T-cell (primary cell): ENCODE data around the gene NRAP. TPM values are rescaled to one million over a fixed set of nuclear protein-coding genes. Genes with fewer than 3 reads are reported as not detected.

Experiments
- ATAC-seq, 4 experiments: fragments of 200-7000 bp in 3 of 4; fragments of 150-1000 bp in 1 of 4; cut with Tn5 transposase; replicated peaks in 1 of 4; 1 replicate in 3 of 4; 2 replicates in 1 of 4; pipeline ENCODE4 v1.10.0; 2021; ENCODE audit warnings: moderate library complexity in 3 of 4, mild to moderate bottlenecking in 2 of 4, moderate number of reproducible peaks in 1 of 4
- CTCF ChIA-PET, 2 donors: fragments of 300-600 bp; sonication (Branson Sonifier 250); formaldehyde crosslinking; loops; one replicate each; lab custom pipeline; 2022; ENCODE audit warnings: antibody characterized with exemption in 2 of 2; lab: Charles Lee
- POLR2A ChIA-PET, 2 donors: fragments of 300-600 bp; sonication (Branson Sonifier 250); formaldehyde crosslinking; loops; one replicate each; lab custom pipeline; 2022; ENCODE audit warnings: antibody characterized with exemption in 2 of 2; lab: Charles Lee
- DNase-seq, 35 experiments: peaks; one replicate each; pipeline versions ENCODE4 v3.0.0 to v3.0.0-alpha.2; 2013 to 2023
- H3K27ac ChIP-seq: one replicate; pipeline ENCODE4 v1.5.1; 2013; ENCODE audit warnings: low read length
- H3K27me3 ChIP-seq, 2 experiments: replicated peaks in 1 of 2; 1 replicate in 1 of 2; 2 replicates in 1 of 2; pipeline versions ENCODE4 v1.6.1 to v1.7.0; 2013; ENCODE audit warnings: low read length in 1 of 2, mixed read lengths in 1 of 2; ENCODE audit not compliant: control insufficient read depth in 2 of 2, insufficient read depth in 2 of 2; ENCODE audit errors: extremely low read depth in 1 of 2
- H3K36me3 ChIP-seq, 2 donors: 1 replicate in 1 of 2; 2 replicates in 1 of 2; pipeline versions ENCODE4 v1.6.1 to v1.7.0; 2013; ENCODE audit warnings: low read length in 1 of 2; ENCODE audit not compliant: control insufficient read depth in 2 of 2, insufficient read depth in 1 of 2; ENCODE audit errors: extremely low read depth in 1 of 2
- H3K4me1 ChIP-seq, 2 experiments: 1 replicate in 1 of 2; 2 replicates in 1 of 2; pipeline versions ENCODE4 v1.6.1 to v1.7.0; 2013; ENCODE audit warnings: low read length in 2 of 2, mixed read lengths in 1 of 2; ENCODE audit not compliant: insufficient read depth in 2 of 2, control insufficient read depth in 1 of 2; ENCODE audit errors: extremely low read depth in 1 of 2
- H3K4me3 ChIP-seq, 2 donors: 1 replicate in 1 of 2; 2 replicates in 1 of 2; pipeline versions ENCODE4 v1.5.1 to v1.7.0; 2013; ENCODE audit warnings: mild to moderate bottlenecking in 2 of 2, low read length in 1 of 2, moderate library complexity in 1 of 2; ENCODE audit not compliant: control insufficient read depth in 1 of 2; ENCODE audit errors: extremely low read depth in 1 of 2
- H3K9me3 ChIP-seq: 2 replicates; pipeline ENCODE4 v1.7.0; 2013
- H3K27ac Mint-ChIP-seq, 2 donors: one replicate each; pipeline ENCODE4 v1.8.0; 2020 to 2021; ENCODE audit warnings: mild to moderate bottlenecking in 2 of 2, mixed read lengths in 2 of 2
- H3K27me3 Mint-ChIP-seq, 2 donors: one replicate each; pipeline ENCODE4 v1.8.0; 2021 to 2022; ENCODE audit warnings: mixed read lengths in 2 of 2
- H3K36me3 Mint-ChIP-seq: one replicate; pipeline ENCODE4 v1.8.0; 2021; ENCODE audit warnings: mixed read lengths
- H3K4me1 Mint-ChIP-seq, 3 donors: one replicate each; pipeline ENCODE4 v1.8.0; 2020 to 2022; ENCODE audit warnings: mixed read lengths in 3 of 3, mild to moderate bottlenecking in 1 of 3
- H3K4me3 Mint-ChIP-seq, 3 donors: one replicate each; pipeline ENCODE4 v1.8.0; 2020 to 2022; ENCODE audit warnings: mild to moderate bottlenecking in 3 of 3, mixed read lengths in 3 of 3, moderate library complexity in 3 of 3
- H3K9me3 Mint-ChIP-seq, 3 donors: one replicate each; pipeline ENCODE4 v1.8.0; 2020 to 2022; ENCODE audit warnings: mixed read lengths in 3 of 3
- WGBS: methylation state at CpG from one replicate; pipeline ENCODE4 v1.1.5; 2013; ENCODE audit warnings: missing lambda C conversion rate; ENCODE audit not compliant: insufficient coverage; 5-methylcytosine and 5-hydroxymethylcytosine counted together
- total RNA-seq, 35 experiments: library from RNA in 6 of 35; stranded (reverse) in 6 of 35; fragments of 120-200 nt in 1 of 35; gene quantifications; one replicate each; pipeline versions ENCODE4 v1.2.1 to v1.2.4 and lab custom pipeline; 2013 to 2026

The NRAP gene
- total RNA-seq, 5 donors from 2014 or later (not counting 1 experiment from before 2014, with no cell fraction given) = not detected

DNA sequence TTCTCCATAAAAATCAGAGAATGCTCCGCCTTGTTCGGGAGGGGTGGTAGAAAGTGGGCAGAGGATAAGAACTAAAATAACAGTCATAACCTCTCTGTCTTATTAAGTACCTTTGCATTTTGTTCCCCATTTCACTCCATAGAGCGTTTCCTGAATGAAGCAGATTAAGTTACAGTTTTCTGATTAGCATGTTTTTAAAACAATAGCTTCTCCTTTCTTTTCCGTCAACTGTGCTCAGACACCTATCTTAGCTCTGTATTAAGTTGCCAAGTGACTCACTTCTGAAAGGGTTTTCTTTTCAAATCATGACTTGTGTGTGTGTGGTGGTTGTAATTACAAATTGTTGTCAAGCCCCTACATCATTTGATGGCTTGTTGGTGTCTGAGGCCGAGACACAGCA lies 109.6 kb downstream of the NRAP start:
- Histone ChIP-seq H3K4me3 (no peak overlapping the region), H3K27ac (no peak overlapping the region), H3K9me3 (no peaks in the 10 kb centered on the region), H3K27me3 (peaks cover 0 to 19% of the 10 kb centered on the region in 2 experiments), H3K36me3 (no peaks in the 10 kb centered on the region), H3K4me1 (peaks cover 0 to 2% of the 10 kb centered on the region in 2 experiments)
- Mint-ChIP-seq H3K4me3 (no peak overlapping the region), H3K4me1 (peaks cover 0 to 7% (median 4%) of the 10 kb centered on the region in 3 donors), H3K27ac (no peak overlapping the region), H3K36me3 (no peaks in the 10 kb centered on the region), H3K9me3 (no peaks in the 10 kb centered on the region), H3K27me3 (peaks cover 15 to 33% of the 10 kb centered on the region in 2 donors)
- POLR2A ChIA-PET = no interaction called here
- WGBS = 100% methylated on average over 1 of the region's 5 CpGs
- ATAC-seq = no peak
- DNase-seq = no peak
- CTCF ChIA-PET = interaction anchor here in 1 of 2 donors (0.5 kb wide), 1 partner anchor 1081 kb away, joined by 3 read pairs; no protein-coding TSS in a partner anchor

DNA sequence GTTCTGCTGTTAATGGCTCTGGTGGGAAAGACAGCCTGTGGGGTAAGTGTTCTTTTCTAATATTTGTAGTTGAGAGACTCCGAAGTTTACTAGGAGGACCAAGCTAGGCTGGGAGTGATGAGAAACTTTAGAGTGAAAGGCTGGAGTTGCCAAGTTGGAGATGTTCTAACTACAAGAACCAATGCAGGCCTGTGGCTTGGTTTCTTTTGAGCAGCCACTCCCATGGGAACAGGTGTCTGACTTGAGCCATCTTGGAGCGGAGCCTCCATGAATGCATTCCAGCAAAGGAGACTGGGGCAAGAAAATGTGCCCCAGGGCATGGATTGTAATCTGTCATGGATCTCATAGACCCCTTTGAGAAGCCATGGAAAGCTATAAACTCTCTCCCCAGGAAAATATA lies 110.7 kb downstream of the NRAP start:
- Histone ChIP-seq H3K27ac (no peak overlapping the region), H3K36me3 (no peaks in the 10 kb centered on the region), H3K27me3 (peaks cover 0 to 16% of the 10 kb centered on the region in 2 experiments), H3K4me3 (no peak overlapping the region), H3K9me3 (no peaks in the 10 kb centered on the region), H3K4me1 (peaks cover 0 to 2% of the 10 kb centered on the region in 2 experiments)
- POLR2A ChIA-PET = no interaction called here
- peaks cover 15 to 37% of the 10 kb centered on the region in 2 donors for H3K27me3 Mint-ChIP-seq
- WGBS = 88% methylated on average over 1 of the region's 2 CpGs
- H3K36me3 Mint-ChIP-seq = no peaks in the 10 kb centered on the region
- no peak overlapping the region for H3K4me3 Mint-ChIP-seq
- H3K27ac Mint-ChIP-seq = no peak overlapping the region
- no peak for DNase-seq
- CTCF ChIA-PET = interaction anchor here in 1 of 2 donors (0.8 kb wide), 1 partner anchor 10 kb away, joined by 3 read pairs; no protein-coding TSS in a partner anchor
- no peak for ATAC-seq
- H3K4me1 Mint-ChIP-seq = peaks cover 0 to 7% (median 4%) of the 10 kb centered on the region in 3 donors
- H3K9me3 Mint-ChIP-seq = no peaks in the 10 kb centered on the region

DNA sequence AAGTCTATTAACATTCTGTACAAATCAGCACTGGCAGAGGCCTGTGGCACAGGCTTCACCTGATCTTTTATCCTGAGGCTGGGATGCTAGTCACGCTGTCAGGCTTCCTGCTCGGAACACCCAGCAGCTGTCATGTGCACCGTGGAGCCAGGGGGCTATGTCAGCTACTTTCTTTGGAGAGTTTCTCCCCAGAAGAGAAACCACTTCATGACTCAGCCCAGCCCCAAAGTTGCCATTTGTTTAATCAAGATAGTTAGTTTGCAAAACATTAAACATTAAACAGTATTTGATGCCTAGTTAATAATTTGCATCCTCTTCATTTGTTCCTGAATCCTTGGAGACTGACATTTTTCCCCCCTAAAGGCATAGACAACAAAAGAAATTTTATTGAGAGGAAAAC lies 111.1 kb downstream of the NRAP start, which contains the start of gene HABP2:
TSS of gene HABP2 (plus strand) at position 353 of the 400 bp plus-strand sequence. CDS start 69 bp downstream, outside the sequence.
- ChIA-PET CTCF (interaction anchor here in 1 of 2 donors (0.5 to 0.8 kb wide), 2 partner anchors 10 to 11 kb away, joined by 3 to 7 read pairs; no protein-coding TSS in a partner anchor), POLR2A (no interaction called here)
- Histone ChIP-seq H3K9me3 (no peaks in the 10 kb centered on the region), H3K4me1 (no peaks in the 10 kb centered on the region), H3K36me3 (no peaks in the 10 kb centered on the region), H3K27me3 (peaks cover 0 to 13% of the 10 kb centered on the region in 2 experiments), H3K27ac (no peak within 1 kb of the TSS), H3K4me3 (no peak within 1 kb of the TSS)
- 83% methylated on average over 1 of the region's 3 CpGs for WGBS
- Mint-ChIP-seq H3K36me3 (no peaks in the 10 kb centered on the region), H3K4me3 (no peak within 1 kb of the TSS), H3K27me3 (peaks cover 12 to 33% of the 10 kb centered on the region in 2 donors), H3K27ac (no peak within 1 kb of the TSS), H3K9me3 (no peaks in the 10 kb centered on the region), H3K4me1 (peaks cover 0 to 3% (median under 1%) of the 10 kb centered on the region in 3 donors)
- no peak for DNase-seq
- ATAC-seq = no peak

DNA sequence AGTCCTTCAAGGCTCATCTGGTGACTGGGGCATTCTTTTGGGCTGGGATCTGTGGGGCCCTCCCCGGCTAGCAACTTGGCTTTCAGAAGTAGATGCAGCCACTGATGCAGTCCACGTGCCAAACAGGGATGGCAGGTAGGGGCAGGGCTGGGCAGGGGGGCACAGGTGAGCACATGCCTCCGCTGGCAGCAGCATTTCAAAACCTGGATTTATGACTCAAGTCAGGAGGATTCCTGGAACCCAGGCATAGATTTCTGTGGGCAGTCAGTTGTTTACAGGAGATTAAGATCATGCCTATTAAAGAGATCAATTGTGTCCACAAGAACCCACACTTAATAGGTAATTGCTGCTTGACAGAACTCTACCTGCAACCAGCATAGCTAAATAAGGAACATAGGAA lies 111.8 kb downstream of the NRAP start:
- H3K4me1 Mint-ChIP-seq = no peaks in the 10 kb centered on the region
- WGBS = 94% methylated on average over 3 of the region's 3 CpGs
- CTCF ChIA-PET = interaction anchor here in 1 of 2 donors (0.5 kb wide), 1 partner anchor 10 kb away, joined by 7 read pairs; no protein-coding TSS in a partner anchor
- DNase-seq = no peak
- ATAC-seq = no peak
- H3K4me3 ChIP-seq = no peak overlapping the region
- H3K27me3 Mint-ChIP-seq = peaks cover 7 to 27% of the 10 kb centered on the region in 2 donors
- no peaks in the 10 kb centered on the region for H3K36me3 Mint-ChIP-seq
- no peaks in the 10 kb centered on the region for H3K36me3 ChIP-seq
- H3K4me1 ChIP-seq = no peaks in the 10 kb centered on the region
- no peaks in the 10 kb centered on the region for H3K9me3 Mint-ChIP-seq
- POLR2A ChIA-PET = no interaction called here
- peaks cover 0 to 12% of the 10 kb centered on the region in 2 experiments for H3K27me3 ChIP-seq
- H3K27ac Mint-ChIP-seq = no peak overlapping the region
- no peak overlapping the region for H3K27ac ChIP-seq
- no peak overlapping the region for H3K4me3 Mint-ChIP-seq
- no peaks in the 10 kb centered on the region for H3K9me3 ChIP-seq

DNA sequence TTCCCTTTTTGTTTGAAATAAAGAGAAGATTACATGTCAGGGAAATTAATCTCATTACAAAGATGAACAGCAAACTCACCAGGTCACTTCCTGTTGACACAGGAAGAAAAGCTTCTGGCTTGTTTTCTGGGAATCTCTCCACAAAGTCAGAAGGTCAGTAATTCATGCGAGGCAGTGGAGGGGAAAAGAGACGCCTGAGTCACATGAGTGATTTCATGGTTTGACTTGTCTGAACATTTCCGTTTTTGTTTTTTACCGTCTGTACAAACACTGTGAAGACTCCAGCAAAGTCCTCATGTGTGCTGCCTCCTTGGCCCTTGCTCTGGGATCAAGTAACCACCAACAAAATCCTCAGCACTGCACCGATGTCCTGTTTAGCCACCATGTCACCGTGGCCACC lies 113.5 kb downstream of the NRAP start:
- ChIA-PET CTCF (no interaction called here), POLR2A (no interaction called here)
- WGBS = 64% methylated on average over 6 of the region's 6 CpGs
- Histone ChIP-seq H3K27ac (no peak overlapping the region), H3K4me3 (no peak overlapping the region), H3K4me1 (no peaks in the 10 kb centered on the region), H3K27me3 (peaks cover 0 to 10% of the 10 kb centered on the region in 2 experiments), H3K9me3 (no peaks in the 10 kb centered on the region), H3K36me3 (no peaks in the 10 kb centered on the region)
- Mint-ChIP-seq H3K4me1 (no peaks in the 10 kb centered on the region), H3K9me3 (no peaks in the 10 kb centered on the region), H3K27ac (no peak overlapping the region), H3K36me3 (no peaks in the 10 kb centered on the region), H3K27me3 (peaks cover 4 to 23% of the 10 kb centered on the region in 2 donors), H3K4me3 (no peak overlapping the region)
- DNase-seq (no peak), ATAC-seq (no peak)

DNA sequence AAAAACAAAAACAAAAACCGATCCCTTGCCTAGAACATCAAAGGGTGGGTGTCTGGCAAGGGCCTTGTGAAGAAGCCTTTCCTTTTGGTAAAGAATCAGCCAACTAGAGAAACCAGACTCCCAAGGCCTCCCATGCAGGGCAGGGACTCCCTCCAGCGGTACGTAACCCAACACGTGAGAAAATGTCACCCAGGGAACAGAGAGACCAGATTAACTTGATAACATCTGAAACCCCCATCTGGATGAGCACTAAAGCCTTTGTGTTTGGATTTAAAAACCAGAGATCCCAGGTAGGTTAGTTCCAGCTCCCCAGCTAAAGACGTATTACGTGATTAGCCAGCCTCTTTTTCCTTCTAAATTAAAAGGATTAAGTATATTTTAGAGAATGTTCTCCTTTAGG lies 114.0 kb downstream of the NRAP start:
- ATAC-seq = no peak

More for the DNA sequence above, 114.0 kb downstream of the NRAP start:
- no peak overlapping the region for H3K4me3 ChIP-seq
- no peaks in the 10 kb centered on the region for H3K9me3 ChIP-seq
- Mint-ChIP-seq H3K4me1 (no peaks in the 10 kb centered on the region), H3K27ac (no peak overlapping the region), H3K9me3 (no peaks in the 10 kb centered on the region), H3K27me3 (peaks cover 4 to 26% of the 10 kb centered on the region in 2 donors), H3K36me3 (no peaks in the 10 kb centered on the region), H3K4me3 (no peak overlapping the region)
- ChIA-PET POLR2A (no interaction called here), CTCF (no interaction called here)
- no CpG with 5 or more reads among the region's 6 CpGs for WGBS
- no peak for DNase-seq
- H3K27me3 ChIP-seq = peaks cover 0 to 7% of the 10 kb centered on the region in 2 experiments
- no peak overlapping the region for H3K27ac ChIP-seq
- no peaks in the 10 kb centered on the region for H3K36me3 ChIP-seq
- H3K4me1 ChIP-seq = no peaks in the 10 kb centered on the region
